CD4-positive, alpha-beta T cell treated with Interleukin-4 for 1 hour (primary cell): Measurements from ENCODE around the gene C12orf42.

Experiments
- DNase-seq, 2 donors: peaks; one replicate each; pipeline ENCODE4 v3.0.0-alpha.2; 2020 to 2022

The C12orf42 gene

GRCh38 chr12:103495469-103496456 lies at the start of gene C12orf42:
Gene C12orf42, minus strand, starts transcription at chr12:103495968. Its CDS starts 17,542 bp downstream, at chr12:103478426.
- peak; percentile 65 to 80 for DNase-seq

DNA sequence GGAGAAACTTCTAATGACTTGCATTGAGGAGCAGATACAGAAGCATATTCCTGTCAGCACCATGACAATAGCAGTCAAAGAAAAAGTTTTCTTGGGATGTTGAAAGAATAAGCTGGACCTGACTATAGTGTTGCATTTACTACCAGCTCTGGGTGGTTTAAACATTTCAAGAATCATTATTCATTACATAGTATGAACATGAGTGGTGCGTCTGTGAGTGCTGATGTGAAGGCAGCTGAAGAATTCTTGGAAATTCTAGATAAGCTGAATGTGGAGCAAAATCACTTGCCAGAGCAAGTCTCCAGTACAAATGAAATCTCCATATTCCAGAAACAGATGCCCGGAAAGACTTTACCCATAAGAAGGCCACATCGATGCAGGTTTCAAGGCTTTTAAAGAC lies 46.3 kb upstream of the C12orf42 start:
- DNase-seq, result no peak

- no peak for DNase-seq
These were observed 44.6 kb upstream of the C12orf42 start for GRCh38 chr12:103540319-103540718.

- DNase-seq, result no peak
These were observed 42.6 kb upstream of the C12orf42 start for GRCh38 chr12:103538397-103538796.

DNA sequence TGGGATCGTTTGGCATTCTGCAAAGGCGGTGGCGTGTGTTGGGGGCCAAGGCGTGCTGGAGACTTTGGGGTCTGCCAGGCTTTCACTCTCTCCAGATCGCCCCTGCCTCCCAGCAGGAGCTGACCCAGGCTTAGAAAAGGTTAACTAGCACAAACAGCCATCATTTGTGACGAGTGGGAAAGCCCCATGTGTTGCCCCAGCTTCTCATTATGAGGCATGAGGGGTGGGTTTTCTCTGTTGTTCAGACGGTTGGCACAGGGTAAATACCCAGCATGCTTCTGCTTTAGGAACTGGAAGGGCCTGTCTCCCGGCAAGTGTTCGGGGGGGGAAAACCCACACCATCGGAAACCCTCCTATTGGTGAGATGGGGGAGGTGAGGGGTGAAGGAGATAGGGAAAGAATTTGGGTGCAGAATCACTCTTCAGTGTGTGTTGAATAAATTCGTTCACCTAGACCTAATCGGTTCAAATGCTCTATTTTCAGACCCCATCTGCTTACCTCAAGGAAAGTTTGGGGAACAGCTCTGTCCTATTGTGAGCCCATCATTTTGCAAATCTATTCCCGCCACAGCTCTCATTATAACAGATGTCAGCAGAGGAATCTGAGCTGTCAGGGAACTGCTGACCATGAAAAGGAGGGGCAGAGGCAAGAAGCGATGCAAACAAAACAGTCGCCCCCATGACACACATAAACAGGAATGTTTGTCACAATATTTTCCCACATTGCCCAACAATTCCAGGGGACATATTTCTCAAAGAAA lies 34.7 kb upstream of the C12orf42 start:
- no peak for DNase-seq

- DNase-seq, result no peak
These were observed 33.5 kb upstream of the C12orf42 start for GRCh38 chr12:103529306-103529705.

GRCh38 chr12:103524238-103524875 lies 28.6 kb upstream of the C12orf42 start:
- DNase-seq, result no peak

DNA sequence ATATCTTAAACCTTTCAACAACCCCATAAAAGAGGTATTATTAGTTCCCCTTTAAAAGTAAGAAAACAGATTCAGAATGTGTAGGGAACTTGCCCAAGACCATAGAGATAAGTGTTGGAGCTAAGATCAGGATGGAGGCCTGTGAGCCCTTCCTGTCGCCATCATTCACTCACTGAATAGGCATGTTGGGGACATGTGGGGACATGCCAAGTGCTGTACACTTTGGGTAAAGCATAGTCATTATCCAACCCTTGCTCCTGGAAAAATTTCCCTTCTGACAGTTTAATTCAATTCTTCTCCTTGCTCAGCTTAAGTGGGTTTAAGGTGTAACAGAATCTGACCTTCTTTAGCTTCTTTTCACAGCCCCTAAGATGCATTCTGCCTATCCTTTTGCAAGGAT lies 28.0 kb upstream of the C12orf42 start:
- no peak for DNase-seq

GRCh38 chr12:103520686-103521215 lies 25.0 kb upstream of the C12orf42 start:
- no peak for DNase-seq

DNA sequence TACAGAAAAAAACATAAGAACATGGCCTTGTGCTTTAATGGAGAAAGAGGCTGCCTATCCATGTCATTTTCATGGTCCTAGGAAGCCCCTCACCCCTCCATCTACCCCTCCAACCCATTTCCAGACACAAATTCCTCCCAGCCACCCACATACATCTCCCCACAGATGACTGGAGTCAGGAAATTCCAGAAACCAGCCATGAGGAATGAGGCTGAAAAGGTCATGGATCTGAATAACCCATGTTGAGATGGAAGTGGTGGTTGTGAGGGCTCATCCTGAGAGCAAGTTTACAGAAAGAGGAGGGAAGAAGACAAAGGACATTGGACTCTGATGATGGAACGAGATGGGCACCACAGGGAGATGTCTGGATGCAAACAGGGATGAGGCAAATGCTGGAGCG lies 23.9 kb upstream of the C12orf42 start:
- DNase-seq, result no peak

DNA sequence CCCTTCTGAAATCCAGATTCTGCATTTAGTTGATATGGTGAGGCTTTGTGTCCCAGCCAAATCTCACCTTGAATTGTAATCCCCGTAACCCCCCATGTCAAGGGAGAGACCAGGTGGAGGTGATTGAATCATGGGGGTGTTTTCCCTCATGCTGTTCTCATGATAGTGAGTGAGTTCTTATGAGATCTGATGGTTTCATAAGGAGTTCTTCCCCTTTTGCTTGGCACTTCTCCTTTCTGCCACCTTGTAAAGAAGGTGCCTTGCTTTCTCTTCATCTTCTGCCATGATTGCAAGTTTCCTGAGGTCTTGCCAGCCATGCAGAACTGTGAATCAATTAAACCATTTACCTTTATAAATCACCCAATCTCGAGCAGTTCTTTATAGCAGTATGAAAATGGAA lies 23.1 kb upstream of the C12orf42 start:
- DNase-seq, result no peak

DNA sequence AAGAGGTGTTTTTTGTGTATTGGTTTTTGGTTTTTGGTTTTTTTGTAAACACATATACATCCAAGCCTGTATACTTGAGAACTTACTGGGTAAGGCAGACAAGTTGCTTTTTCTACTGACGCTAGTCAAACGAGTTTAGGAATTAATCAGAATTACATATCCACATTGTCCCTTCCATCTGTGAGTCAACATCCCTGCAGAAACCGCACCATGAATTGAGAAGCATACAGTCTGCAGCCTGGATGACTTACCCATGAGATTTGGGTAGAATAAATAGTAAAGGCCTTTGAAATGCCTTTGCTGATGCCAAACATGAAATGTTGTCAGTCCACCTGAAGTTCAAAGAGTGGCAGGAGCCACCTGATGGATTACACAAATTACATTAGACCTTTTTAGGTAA lies 21.4 kb upstream of the C12orf42 start:
- DNase-seq, result no peak

DNA sequence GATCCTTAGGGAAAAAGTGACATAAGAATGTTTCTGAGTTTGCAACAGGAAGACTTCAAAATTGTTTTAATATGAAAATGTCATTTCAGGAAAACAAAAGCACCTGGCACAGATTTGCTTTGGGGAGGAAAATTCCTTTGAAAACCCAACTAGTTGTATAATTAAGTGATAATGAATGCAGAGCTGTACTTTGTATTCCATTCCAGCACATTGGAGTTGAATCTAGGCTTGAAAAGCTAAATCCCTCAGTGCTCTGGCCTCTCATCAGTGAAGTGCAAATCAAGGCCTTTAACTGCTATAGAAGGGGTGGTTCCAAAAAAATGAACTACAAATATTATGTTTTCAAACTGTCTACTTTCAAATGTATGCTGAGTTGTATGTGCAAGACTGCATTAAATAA lies 19.6 kb upstream of the C12orf42 start:
- no peak for DNase-seq

DNA sequence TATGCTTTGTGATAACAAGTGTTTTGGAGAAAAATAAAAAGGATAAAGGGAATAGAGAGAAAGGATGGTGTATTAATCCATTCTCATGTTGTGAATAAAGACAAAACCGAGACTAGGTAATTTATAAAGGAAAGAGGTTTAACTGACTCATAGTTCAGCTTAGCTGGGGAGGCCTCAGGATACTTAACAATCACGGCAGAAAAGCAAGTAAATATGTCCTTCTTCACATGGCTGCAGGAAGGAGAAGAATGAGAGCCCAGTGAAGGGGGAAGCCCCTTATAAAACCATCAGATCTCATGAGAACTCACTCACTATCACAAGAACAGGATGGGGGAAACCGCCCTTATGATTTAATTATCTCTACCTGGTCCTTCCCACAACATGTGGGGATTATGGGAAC lies 18.1 kb upstream of the C12orf42 start:
- DNase-seq, result no peak

GRCh38 chr12:103505371-103506236 lies 9.8 kb upstream of the C12orf42 start:
- no peak for DNase-seq

- DNase-seq, result no peak
These were observed 8.8 kb upstream of the C12orf42 start for GRCh38 chr12:103504606-103505005.

DNA sequence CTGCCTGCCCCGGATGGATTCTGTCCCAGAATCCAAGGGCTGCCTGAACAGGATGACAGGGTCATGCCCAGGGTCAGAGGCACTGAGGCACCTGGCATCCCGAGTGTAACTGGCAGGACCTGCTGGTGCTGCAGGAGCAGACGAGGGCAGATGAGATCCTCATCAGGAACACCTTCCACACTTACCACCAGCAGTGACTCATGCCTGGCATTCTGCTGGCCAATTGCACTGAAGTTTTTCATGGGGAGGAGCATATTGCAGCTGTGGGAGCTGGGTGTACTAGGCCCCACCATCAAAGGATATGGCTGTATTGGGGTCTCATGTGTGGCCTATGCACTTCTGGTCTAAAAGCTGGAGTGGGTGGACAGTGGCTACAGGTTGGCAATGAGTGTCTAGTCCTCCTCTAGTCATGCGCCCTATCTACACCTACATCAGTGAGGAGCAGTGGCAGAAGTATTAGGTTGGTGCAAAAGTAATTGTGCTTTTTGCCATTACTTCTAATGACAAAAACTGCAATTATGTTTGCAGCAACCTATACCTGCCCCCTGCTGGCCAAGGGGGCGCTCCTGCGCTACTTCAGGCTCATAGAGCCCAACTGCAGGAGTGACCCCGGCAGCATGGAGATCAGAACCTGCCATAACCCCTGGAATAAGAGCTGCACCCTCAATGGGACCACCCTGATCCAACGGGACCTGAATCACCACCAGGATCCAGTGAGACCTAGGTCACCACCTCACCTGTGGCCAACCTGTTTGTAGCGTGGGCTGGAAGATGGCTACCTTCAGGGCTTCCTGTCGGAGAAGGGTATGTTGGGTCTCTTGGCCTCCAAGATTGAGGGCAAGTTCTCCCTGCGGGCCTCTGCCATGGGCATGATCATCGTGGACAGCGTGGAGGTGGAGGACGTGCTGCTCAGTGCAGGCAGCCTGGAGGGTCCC lies 8.0 kb upstream of the C12orf42 start:
- DNase-seq, result peak; percentile 62 to 63

- DNase-seq, result no peak
These were observed 5.7 kb upstream of the C12orf42 start for GRCh38 chr12:103501447-103501846.

DNA sequence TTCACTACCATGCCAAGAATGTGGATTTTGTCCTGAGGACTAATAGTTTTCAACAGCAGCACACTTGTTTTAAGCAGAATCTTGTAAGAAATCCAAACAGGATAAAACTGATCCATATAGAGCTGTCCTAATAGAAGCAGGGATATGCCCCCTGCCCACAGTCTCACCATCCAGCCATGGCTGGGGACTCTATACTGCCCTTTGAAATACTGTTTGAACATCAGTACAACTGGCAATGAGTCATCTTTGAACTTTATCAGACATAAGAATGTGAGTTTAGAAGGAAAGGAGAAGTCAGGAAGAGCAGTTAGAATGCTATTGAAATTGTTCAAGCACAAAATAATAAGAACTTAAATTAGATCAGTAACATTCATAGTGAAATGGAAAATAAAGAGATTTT lies 3.8 kb upstream of the C12orf42 start:
- DNase-seq, result no peak

GRCh38 chr12:103498990-103499389 lies 3.2 kb upstream of the C12orf42 start:
- DNase-seq, result no peak
